RWPE2 (cell line): Measurements from ENCODE around the gene HEMK1.
A peak's percentile ranks its signal among the peaks of the same experiment; 100 is the strongest.

ENCODE experiments used
- ATAC-seq: fragments of 200-7000 bp; cut with Tn5 transposase; 3 replicates; pipeline ENCODE4 v1.9.1; 2021; ENCODE audit warnings: low read depth
- DNase-seq: peaks from one replicate; pipeline ENCODE4 v3.0.0-alpha.2; 2020; ENCODE audit warnings: low spot score
- H3K27ac ChIP-seq: fragments of 450-650 bp; 2 replicates; pipeline ENCODE4 v1.5.1; 2017; ENCODE audit warnings: mild to moderate bottlenecking; ENCODE audit not compliant: poor library complexity, severe bottlenecking
- H3K27me3 ChIP-seq: fragments of 250-450 bp; sonication (Bioruptor Pico); 2 replicates; pipeline ENCODE4 v1.5.1; 2021; ENCODE audit warnings: mild to moderate bottlenecking, moderate library complexity; ENCODE audit not compliant: insufficient read depth, poor library complexity, severe bottlenecking
- H3K36me3 ChIP-seq: fragments of 250-450 bp; sonication (Bioruptor Pico); 2 replicates; pipeline ENCODE4 v1.5.1; 2020; ENCODE audit warnings: low read depth, mild to moderate bottlenecking, moderate library complexity
- H3K4me1 ChIP-seq: fragments of 250-450 bp; sonication (Bioruptor Pico); 2 replicates; pipeline ENCODE4 v1.5.1; 2021; ENCODE audit warnings: mild to moderate bottlenecking, moderate library complexity; ENCODE audit not compliant: insufficient read depth, poor library complexity, severe bottlenecking
- H3K4me3 ChIP-seq: fragments of 250-450 bp; sonication (Bioruptor Pico); 2 replicates; pipeline ENCODE4 v1.5.1; 2021; ENCODE audit warnings: mild to moderate bottlenecking, moderate library complexity; ENCODE audit not compliant: severe bottlenecking
- H3K9me3 ChIP-seq: fragments of 250-450 bp; sonication (Bioruptor Pico); 2 replicates; pipeline ENCODE4 v1.5.1; 2021; ENCODE audit warnings: mild to moderate bottlenecking, moderate library complexity; ENCODE audit not compliant: severe bottlenecking
- TF ChIP-seq, protein P1 (sequence below): fragments of 450-650 bp; IDR thresholded peaks from one replicate; pipeline ENCODE4 v1.5.1; 2017; ENCODE audit warnings: mild to moderate bottlenecking, moderate library complexity; ENCODE audit not compliant: poor library complexity, severe bottlenecking

Gene HEMK1

GRCh38 chr3:50608278-50608677, 39.0 kb downstream of the HEMK1 start:
- TF ChIP-seq, protein P1, sequence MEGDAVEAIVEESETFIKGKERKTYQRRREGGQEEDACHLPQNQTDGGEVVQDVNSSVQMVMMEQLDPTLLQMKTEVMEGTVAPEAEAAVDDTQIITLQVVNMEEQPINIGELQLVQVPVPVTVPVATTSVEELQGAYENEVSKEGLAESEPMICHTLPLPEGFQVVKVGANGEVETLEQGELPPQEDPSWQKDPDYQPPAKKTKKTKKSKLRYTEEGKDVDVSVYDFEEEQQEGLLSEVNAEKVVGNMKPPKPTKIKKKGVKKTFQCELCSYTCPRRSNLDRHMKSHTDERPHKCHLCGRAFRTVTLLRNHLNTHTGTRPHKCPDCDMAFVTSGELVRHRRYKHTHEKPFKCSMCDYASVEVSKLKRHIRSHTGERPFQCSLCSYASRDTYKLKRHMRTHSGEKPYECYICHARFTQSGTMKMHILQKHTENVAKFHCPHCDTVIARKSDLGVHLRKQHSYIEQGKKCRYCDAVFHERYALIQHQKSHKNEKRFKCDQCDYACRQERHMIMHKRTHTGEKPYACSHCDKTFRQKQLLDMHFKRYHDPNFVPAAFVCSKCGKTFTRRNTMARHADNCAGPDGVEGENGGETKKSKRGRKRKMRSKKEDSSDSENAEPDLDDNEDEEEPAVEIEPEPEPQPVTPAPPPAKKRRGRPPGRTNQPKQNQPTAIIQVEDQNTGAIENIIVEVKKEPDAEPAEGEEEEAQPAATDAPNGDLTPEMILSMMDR, result no peak
- H3K4me1 ChIP-seq, result peaks cover 11% of the 10 kb centered on the region
- DNase-seq (no peak), ATAC-seq (no peak)
- H3K4me3 ChIP-seq, result no peak overlapping the region
- H3K27me3 ChIP-seq, result no peaks in the 10 kb centered on the region
- no peak overlapping the region for H3K27ac ChIP-seq
- H3K9me3 ChIP-seq, result no peaks in the 10 kb centered on the region
- H3K36me3 ChIP-seq, result peaks cover 27% of the 10 kb centered on the region

DNA sequence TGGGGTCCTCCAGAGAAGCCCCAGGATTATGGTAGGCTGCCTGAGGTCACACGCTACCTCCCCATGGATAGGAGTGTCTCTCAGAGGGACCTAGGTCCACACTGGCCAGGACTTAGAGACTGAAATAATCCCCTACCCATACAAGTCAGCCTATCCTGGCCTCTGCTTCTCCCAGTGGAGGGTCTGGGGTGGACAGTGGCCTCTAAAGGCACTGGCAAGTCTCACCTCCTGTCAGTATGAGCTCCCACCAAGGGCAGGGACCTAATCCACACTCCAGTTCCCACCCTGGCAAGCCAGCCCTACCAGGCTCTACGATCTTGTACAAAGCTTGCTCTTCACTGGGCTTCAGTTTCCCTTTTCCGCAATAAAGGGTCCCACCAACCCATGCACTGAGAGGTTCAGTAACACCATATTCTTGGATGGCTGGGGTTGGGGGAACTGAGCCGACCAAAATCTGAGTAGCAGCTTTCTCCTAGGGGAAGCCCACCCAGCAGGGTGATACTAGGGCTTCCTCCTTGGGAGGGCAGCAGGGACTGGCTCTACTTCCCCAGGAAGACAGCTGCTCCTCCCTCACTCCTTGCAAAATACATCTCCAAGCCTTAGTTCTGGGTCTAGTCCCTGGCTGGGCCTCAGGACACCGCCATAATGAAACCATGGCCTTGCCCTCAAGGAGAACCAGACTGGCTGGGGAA, 39.9 kb downstream of the HEMK1 start:
- DNase-seq (no peak), ATAC-seq (no peak)
- Histone ChIP-seq H3K27me3 (no peaks in the 10 kb centered on the region), H3K4me1 (peaks cover 11% of the 10 kb centered on the region), H3K4me3 (no peak overlapping the region), H3K27ac (no peak overlapping the region), H3K9me3 (no peaks in the 10 kb centered on the region), H3K36me3 (peaks cover 27% of the 10 kb centered on the region)
- TF ChIP-seq, protein P1, result no peak

DNA sequence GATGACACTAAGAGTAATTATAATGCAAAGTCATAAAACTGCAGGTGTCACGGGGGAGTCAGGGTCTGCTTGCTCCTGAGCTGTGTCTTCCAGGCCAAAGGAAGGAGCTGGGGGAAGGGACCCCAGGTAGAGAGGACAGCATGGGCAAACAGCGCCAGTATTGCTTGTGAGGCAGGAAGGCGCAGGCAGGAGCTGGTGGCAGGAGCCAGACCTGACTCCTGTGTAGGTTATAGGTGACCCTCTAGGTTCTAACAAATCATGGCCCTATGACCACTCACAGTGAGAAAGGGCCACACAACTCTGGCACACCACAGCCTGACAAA, 40.4 kb downstream of the HEMK1 start:
- ATAC-seq (no peak), DNase-seq (no peak)
- no peak overlapping the region for H3K27ac ChIP-seq

GRCh38 chr3:50610181-50610971, 41.1 kb downstream of the HEMK1 start:
- no peak for ATAC-seq
- Histone ChIP-seq H3K36me3 (peaks cover 27% of the 10 kb centered on the region), H3K27me3 (no peaks in the 10 kb centered on the region), H3K27ac (no peak overlapping the region), H3K4me1 (peaks cover 11% of the 10 kb centered on the region), H3K4me3 (peak overlapping the region; percentile 51), H3K9me3 (no peaks in the 10 kb centered on the region)
- no peak for DNase-seq
- TF ChIP-seq, protein P1, result no peak

More for the DNA sequence above, 40.4 kb downstream of the HEMK1 start:
- Histone ChIP-seq H3K27me3 (no peaks in the 10 kb centered on the region), H3K36me3 (peaks cover 27% of the 10 kb centered on the region), H3K9me3 (no peaks in the 10 kb centered on the region), H3K4me3 (no peak overlapping the region), H3K4me1 (peaks cover 11% of the 10 kb centered on the region)
- TF ChIP-seq, protein P1, result no peak
